GM12892 (cell line): ENCODE measurements around the gene TMEM273.

ENCODE experiments used
- POLR2A ChIP-seq: IDR thresholded peaks from 2 replicates; pipeline ENCODE4 v1.6.1; 2011; ENCODE audit warnings: low read depth, low read length, control low read depth
- POLR2AphosphoS5 ChIP-seq: IDR thresholded peaks from 2 replicates; pipeline ENCODE4 v1.6.1; 2011; ENCODE audit warnings: low read depth, low read length, control low read depth
- TAF1 ChIP-seq: IDR thresholded peaks from 2 replicates; pipeline ENCODE4 v1.6.1; 2011; ENCODE audit warnings: low read depth, mild to moderate bottlenecking, control low read depth, low read length, borderline replicate concordance

DNA sequence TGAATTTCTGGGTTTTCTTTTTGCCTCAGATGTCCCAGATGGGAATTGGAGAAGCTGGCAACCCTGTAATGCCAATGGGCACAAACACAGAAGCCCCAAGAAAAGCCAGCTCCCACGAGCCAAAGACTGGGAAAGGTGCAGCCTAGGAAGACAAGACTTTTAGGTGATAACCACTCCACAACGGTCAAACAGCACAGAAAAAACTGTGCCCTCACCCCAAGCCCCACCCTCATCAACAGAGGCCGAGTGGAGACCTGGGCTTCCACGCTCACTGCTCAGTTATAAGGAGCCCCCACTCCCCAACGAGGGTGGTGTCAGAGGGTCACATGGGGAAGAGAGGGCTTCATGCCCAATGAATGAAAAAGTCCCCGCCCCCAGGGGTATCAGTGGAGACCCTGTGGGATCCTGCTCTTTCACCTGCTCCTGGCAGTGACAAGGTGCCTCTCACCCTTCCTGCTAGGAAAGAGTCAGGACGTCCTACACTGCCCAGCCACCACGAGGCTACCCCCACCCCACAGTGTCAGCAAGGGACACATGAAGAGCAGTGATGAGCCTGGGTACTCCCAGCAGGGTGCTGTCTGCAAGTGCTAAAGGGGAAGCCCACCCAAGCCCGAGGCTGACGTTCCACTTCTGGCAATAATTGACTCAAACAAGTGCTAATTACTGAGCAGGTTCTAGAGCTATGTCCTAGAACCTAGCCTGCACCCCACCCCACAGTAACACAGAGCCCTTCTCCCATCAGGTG, 8.3 kb downstream of the TMEM273 start:
- no peak for TF ChIP-seq POLR2AphosphoS5
- no peak for TF ChIP-seq TAF1
- no peak for TF ChIP-seq POLR2A
